ENCODE measurements around the gene SMPD3.

GRCh38 chr16:68411086-68411485 is 37.2 kb downstream of the SMPD3 start:
- TF ChIP-seq CTCF (IDR thresholded peaks at IDR 0.05) (no peak), POLR2A (IDR thresholded peaks at IDR 0.05) (no peak)
